ENCODE results near the gene PCYT1B.

PCYT1B gene

DNA sequence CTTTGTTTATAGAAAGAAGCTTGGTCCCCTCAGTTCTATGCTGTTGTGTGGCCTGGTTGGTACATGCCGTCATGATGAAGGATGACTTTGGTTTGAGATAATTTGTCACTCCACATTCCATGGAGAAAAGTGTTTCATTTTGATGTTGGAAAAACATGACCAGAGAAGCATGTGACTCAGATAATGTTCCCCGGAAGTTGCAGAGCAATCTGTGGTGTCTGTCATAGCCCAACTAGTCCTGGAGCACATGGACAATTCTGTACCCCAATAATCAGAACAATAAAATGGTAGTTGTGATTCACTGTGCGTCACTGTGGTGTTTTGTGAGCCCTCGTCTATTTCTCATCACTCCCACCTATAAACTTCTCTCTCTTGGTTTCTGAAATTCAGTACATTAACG is 97.0 kb downstream of the PCYT1B start:
- in situ Hi-C loops (cut with MboI; ENCODE audit: low pct_unique_long_range_greater_than_20kb, low sequenced_read_pairs), result no loop called here
- no peak for DNase-seq

DNA sequence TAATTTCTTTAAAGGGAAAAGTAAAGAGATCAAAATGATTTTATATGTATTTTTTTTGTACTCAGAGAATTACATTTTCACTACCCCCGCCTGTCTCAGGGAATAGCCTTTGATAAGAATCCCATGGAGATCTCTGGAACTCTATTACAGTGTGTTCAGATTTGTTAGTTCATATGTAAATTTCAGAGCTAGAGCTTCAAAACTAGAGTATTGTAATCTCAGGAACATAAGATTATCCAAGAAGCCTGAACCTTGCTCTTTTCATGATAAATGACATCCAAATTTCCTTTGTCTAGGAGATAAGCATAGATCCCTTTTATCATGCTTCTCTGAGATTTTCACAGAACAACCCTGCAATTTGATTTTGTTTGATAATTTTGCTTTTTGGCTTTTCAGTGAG is 99.2 kb downstream of the PCYT1B start:
- in situ Hi-C loops (cut with MboI; ENCODE audit: low pct_unique_long_range_greater_than_20kb, low sequenced_read_pairs), result no loop called here
- no peak for DNase-seq

DNA sequence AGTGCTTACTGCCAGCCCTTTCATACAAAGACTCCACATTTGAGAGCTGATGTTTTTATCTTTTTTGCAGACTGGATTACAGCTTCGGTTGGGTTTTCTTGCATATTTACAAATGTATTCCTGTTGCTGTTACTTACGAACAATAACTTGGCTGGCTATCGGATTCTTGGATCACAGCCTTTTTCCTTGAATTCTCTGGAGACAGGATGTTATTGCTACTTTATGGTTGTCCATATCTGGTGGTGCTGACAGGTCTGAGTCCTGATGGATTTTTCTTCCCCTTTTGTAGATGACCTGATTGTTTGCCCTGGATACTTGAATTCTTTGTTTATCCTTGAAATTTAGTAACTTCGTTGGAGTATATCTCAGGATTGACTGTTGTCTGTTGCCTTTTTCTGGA is 104.4 kb downstream of the PCYT1B start:
- DNase-seq, result no peak
- in situ Hi-C loops (cut with MboI; ENCODE audit: low pct_unique_long_range_greater_than_20kb, low sequenced_read_pairs), result no loop called here

DNA sequence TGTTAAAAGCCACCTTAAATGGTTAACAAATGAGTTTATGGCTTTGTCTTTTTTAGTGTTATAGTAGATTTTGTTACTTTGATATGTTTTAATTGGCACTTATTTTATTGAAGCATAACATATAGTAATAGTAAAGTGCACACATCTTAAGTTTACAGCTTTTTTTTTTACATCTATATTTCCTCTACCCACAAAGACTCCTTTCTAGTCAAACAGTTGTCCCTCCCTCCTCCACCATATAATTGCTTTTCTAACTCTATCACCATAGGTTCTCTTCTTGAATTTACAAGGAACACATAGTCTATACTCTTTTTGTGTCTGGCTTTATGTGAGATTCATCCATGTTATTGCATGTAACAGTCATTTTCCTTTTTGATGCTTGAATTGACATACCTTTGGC is 110.6 kb downstream of the PCYT1B start:
- no peak for DNase-seq
- in situ Hi-C loops (cut with MboI; ENCODE audit: low pct_unique_long_range_greater_than_20kb, low sequenced_read_pairs), result no loop called here

DNA sequence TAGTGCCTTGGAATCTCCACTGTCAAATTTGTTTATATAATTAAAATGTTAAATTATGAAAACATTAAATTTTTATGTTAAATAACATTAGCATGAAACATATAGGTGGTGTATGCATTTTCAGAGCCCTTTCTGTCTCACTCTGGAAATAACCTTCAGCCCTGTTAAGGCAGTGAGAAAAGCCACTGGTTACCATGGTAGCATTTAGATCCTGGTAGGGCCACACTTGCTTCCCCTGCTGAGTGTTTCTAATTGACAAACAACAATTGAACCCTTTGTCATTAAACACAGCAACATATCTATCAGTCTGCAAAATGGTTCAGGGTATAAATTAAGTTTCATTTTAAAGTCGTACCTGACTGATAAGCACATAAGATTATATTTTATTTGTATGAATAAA is 118.5 kb downstream of the PCYT1B start:
- in situ Hi-C loops (cut with MboI; ENCODE audit: low pct_unique_long_range_greater_than_20kb, low sequenced_read_pairs), result no loop called here
- no peak for DNase-seq

DNA sequence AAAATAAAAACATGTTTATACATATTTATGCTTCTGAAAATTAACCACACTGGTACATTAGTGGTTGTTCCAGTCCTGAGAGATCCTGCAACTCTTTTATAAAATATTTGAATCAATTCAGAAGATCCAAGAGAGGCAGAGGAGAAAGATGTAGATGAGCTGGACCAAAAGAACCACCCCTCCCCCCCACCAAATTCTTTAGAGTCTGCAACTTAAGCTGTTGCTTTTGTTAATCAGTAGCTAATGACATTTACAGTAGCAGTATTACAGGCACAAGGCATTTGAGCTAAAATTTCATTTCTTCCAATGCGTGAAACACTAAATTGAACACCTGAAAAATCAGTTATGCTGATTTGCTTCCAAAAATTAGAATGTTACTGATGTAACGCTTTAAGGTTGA is 120.5 kb downstream of the PCYT1B start:
- DNase-seq, result no peak
- in situ Hi-C loops (cut with MboI; ENCODE audit: low pct_unique_long_range_greater_than_20kb, low sequenced_read_pairs), result no loop called here

DNA sequence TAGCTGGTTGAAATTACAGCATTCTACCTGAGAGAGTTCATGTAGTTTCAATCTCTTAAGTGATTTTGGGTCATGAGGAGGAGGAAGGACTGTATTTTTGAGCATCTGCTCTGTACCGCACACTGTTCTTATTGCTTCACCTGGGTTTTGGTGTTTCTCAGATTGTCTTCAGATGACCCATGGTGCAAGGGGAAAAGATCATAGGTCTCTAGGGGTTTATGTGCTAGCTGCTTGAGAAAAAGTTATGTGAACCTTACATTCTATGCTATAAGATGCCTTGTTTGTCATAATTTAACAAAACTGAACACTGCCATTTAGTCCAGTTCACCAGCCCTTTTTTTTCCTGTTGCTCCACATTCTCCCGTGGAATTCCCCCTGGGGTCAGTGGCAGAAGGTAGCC is 121.7 kb downstream of the PCYT1B start:
- no peak for DNase-seq
- in situ Hi-C loops (cut with MboI; ENCODE audit: low pct_unique_long_range_greater_than_20kb, low sequenced_read_pairs), result no loop called here

DNA sequence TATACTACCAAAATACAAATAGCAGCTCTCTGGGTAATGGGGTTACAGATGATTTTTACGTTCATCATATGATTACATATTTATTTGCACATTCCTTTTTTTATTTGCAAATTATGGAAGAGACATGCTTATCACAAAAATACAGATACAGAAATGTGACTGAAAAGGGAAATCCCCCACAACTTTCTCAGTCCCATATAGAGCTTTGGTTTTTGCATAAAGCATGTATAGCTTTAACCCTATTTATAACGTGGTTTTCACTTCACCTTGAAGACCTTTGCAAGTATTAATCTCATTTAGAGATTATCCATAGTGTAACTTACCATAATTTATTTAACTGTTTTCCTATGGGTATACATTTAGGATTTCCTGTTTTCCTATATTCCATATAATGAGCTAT is 126.7 kb downstream of the PCYT1B start:
- in situ Hi-C loops (cut with MboI; ENCODE audit: low pct_unique_long_range_greater_than_20kb, low sequenced_read_pairs), result no loop called here
- no peak for DNase-seq

DNA sequence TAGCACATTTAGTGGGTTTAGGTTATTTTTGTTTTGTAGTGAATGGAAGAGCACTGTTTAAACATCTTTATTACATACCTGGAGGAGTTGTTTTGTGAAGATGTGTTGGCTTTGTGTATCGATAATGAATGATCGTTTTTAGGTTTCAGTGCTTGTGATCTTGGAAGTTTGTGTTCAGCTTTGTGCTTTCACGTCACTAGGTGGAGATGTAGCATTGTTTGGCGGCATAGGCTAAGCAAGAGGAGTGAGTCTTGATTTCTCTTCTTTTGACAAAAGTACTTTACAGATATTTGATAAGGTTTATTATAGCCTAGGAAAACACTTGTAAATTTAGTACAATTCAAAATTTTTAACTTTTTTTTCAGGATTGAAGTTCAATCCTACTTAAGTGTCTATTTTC is 131.7 kb downstream of the PCYT1B start:
- in situ Hi-C loops (cut with MboI; ENCODE audit: low pct_unique_long_range_greater_than_20kb, low sequenced_read_pairs), result no loop called here
- no peak for DNase-seq

DNA sequence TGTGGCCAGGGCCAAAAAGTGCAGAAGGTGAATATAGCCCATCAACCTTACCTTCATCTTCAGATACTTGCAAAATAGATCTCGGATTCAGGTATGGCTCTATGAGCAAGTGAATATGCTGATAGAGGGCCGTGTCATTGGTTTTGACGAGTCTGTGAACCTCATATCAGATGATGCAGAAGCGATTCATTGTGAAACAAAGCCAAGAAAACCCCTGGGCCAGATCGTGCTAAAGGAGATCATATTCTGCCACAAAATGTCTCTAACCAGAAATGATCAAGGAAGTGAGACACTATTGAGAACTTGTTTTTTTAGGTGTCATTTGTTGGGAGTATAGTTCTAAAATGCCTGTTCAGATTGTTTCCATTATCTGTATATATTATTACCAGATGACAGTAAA is 133.7 kb downstream of the PCYT1B start:
- DNase-seq, result no peak
- in situ Hi-C loops (cut with MboI; ENCODE audit: low pct_unique_long_range_greater_than_20kb, low sequenced_read_pairs), result no loop called here

DNA sequence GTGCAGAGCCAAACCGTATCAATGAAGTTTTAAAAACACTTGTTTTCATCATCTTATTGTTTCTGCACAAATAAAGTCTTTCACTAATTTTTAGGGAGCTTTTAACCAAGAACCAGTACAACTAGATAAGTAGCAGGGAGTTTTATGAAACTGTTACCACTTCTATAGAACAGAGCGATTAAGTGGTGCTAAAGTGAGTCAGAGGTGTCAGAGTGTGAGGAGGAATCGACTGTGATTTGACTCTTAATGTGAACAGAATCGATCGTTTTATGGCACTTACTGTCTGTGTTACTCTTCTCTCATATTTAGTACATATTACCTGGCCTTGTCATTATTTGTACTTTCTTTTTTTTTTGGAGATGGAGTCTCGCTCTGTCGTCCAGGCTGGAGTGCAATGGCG is 138.8 kb downstream of the PCYT1B start:
- in situ Hi-C loops (cut with MboI; ENCODE audit: low pct_unique_long_range_greater_than_20kb, low sequenced_read_pairs), result no loop called here
- no peak for DNase-seq

Data from KBM-7 (cell line).